DOHH2 (cell line): Measurements from ENCODE around the gene MXD4.

Experiments
- H3F3A ChIP-seq: fragments of 200-600 bp; sonication (generic), shearing (Covaris generic); 2 replicates; pipeline ENCODE4 v1.6.0; 2016; ENCODE audit warnings: antibody characterized with exemption, mild to moderate bottlenecking; ENCODE audit not compliant: control insufficient read depth, insufficient read depth
- H3K27ac ChIP-seq: fragments of 200-600 bp; sonication (generic); 2 replicates; pipeline ENCODE4 v1.5.1; 2014; ENCODE audit warnings: low read depth, mild to moderate bottlenecking, low read length, moderate library complexity
- H3K27me3 ChIP-seq: fragments of 200-600 bp; sonication (generic); 2 replicates; pipeline ENCODE4 v1.6.1; 2014; ENCODE audit warnings: mild to moderate bottlenecking, low read length, mixed read lengths; ENCODE audit not compliant: control insufficient read depth
- H3K36me3 ChIP-seq: fragments of 200-600 bp; sonication (generic); 2 replicates; pipeline ENCODE4 v1.6.1; 2014; ENCODE audit warnings: mild to moderate bottlenecking, low read length, moderate library complexity, mixed read lengths; ENCODE audit not compliant: control insufficient read depth
- H3K4me1 ChIP-seq: fragments of 200-600 bp; sonication (generic); 2 replicates; pipeline ENCODE4 v1.6.1; 2014; ENCODE audit warnings: mild to moderate bottlenecking, low read length, mixed read lengths; ENCODE audit not compliant: control insufficient read depth
- H3K4me2 ChIP-seq: fragments of 200-600 bp; sonication (generic); 2 replicates; pipeline ENCODE4 v1.6.0; 2014; ENCODE audit warnings: mild to moderate bottlenecking, low read length, moderate library complexity
- H3K4me3 ChIP-seq: fragments of 200-600 bp; sonication (generic); 2 replicates; pipeline ENCODE4 v1.5.1; 2014; ENCODE audit warnings: mild to moderate bottlenecking, low read length, mixed read lengths
- H3K79me2 ChIP-seq: fragments of 200-600 bp; sonication (generic); 2 replicates; pipeline ENCODE4 v1.6.1; 2014; ENCODE audit warnings: mild to moderate bottlenecking, low read length, mixed read lengths; ENCODE audit not compliant: control insufficient read depth
- H3K9me2 ChIP-seq: fragments of 200-600 bp; sonication (generic); replicated peaks from 2 replicates; pipeline ENCODE4 v1.6.1; 2014; ENCODE audit warnings: mild to moderate bottlenecking, low read length, mixed read lengths; ENCODE audit not compliant: control insufficient read depth
- H3K9me3 ChIP-seq: fragments of 200-600 bp; sonication (generic); 2 replicates; pipeline ENCODE4 v1.6.1; 2014; ENCODE audit warnings: antibody characterized with exemption, low read length, mixed read lengths; ENCODE audit not compliant: control insufficient read depth, insufficient read depth
- H4K20me1 ChIP-seq: fragments of 200-600 bp; sonication (generic); 2 replicates; pipeline ENCODE4 v1.6.0; 2014; ENCODE audit warnings: low read depth, mild to moderate bottlenecking, antibody characterized with exemption, low read length, moderate library complexity; ENCODE audit not compliant: control insufficient read depth, insufficient read depth
- EZH2phosphoT487 ChIP-seq: fragments of 200-600 bp; sonication (generic); IDR thresholded peaks from 2 replicates; pipeline ENCODE4 v1.6.1; 2017; ENCODE audit warnings: borderline replicate concordance, mild to moderate bottlenecking, antibody characterized with exemption, low read length, moderate library complexity, mixed read lengths
- TF ChIP-seq, protein P1 (sequence below): fragments of 200-600 bp; sonication (generic); IDR thresholded peaks from one replicate; pipeline ENCODE4 v1.5.1; 2014; ENCODE audit warnings: antibody characterized with exemption, mild to moderate bottlenecking, low read depth, low read length; ENCODE audit not compliant: poor library complexity, severe bottlenecking

The MXD4 gene

DNA sequence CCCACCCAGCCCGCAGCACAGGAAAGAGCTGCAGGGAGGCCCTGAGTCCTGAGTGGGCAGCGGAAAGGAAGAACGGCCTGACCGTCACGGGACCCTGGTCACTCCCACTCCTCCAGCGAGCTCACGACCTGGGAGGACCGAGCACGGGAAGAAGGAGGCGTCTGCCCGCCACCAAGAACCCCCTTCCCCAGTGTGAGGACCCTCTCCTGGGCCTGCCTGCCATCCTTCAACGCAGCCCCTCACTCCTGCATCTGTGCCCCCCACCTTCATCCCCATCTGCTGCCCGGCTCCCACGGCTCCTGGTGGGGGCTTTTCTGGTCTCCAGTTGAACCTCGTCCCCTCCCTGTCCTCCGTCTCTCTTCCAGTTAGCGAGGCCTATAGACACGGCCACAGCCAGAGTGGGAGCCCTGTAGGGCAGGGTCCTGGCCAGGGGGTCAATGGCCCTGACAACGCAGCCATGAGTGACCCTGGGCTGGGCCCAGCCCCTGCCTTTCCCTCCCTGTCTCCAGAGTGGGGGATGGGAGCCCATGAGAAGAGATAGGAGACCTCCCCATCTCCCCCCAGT, 41.3 kb upstream of the MXD4 start:
- Histone ChIP-seq H3K36me3 (no peaks in the 10 kb centered on the region), H3K9me2 (no peaks in the 10 kb centered on the region), H3K27me3 (no peaks in the 10 kb centered on the region), H3F3A (no peaks in the 10 kb centered on the region), H3K4me3 (no peak overlapping the region), H3K79me2 (no peaks in the 10 kb centered on the region), H3K4me1 (peaks cover 2% of the 10 kb centered on the region; the same call in 1 of the 2 replicates), H3K9me3 (no peaks in the 10 kb centered on the region), H4K20me1 (no peaks in the 10 kb centered on the region), H3K4me2 (no peak overlapping the region), H3K27ac (no peak overlapping the region)
- TF ChIP-seq EZH2phosphoT487, result no peak
- TF ChIP-seq, protein P1, sequence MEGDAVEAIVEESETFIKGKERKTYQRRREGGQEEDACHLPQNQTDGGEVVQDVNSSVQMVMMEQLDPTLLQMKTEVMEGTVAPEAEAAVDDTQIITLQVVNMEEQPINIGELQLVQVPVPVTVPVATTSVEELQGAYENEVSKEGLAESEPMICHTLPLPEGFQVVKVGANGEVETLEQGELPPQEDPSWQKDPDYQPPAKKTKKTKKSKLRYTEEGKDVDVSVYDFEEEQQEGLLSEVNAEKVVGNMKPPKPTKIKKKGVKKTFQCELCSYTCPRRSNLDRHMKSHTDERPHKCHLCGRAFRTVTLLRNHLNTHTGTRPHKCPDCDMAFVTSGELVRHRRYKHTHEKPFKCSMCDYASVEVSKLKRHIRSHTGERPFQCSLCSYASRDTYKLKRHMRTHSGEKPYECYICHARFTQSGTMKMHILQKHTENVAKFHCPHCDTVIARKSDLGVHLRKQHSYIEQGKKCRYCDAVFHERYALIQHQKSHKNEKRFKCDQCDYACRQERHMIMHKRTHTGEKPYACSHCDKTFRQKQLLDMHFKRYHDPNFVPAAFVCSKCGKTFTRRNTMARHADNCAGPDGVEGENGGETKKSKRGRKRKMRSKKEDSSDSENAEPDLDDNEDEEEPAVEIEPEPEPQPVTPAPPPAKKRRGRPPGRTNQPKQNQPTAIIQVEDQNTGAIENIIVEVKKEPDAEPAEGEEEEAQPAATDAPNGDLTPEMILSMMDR, result no peak

DNA sequence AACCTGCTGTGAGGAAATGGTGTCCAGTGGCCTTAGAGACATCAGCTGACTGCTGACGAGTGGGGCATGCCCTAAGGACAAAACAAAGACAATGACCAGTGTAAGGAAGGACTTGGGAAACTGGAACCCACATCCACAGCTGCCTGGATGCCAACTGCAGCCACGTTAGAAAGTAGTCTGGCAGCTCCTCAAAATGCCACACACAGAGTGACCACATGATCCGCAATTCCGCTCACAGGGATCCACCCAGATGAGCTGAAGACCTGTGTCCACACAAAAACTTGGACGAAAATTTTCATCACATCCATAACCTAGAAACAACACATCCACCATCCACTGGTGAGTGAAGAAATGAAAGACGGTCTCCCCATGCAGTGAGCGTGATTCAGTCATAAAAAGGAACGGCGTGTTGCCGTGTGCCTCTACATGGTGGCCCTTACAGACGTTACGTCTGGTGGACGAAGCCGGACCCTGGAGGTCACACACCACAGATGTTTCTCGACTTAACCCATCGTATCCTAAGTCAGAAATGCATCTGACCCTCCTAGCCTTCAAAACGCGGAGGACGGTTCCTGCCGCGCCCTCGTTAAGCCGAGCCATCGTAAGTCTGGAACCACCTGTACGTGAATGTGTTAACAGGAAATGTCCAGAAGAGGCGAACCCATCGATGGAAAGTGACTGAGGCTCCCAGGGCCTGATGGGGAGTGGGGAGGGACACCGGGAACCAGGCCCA, 40.6 kb upstream of the MXD4 start:
- Histone ChIP-seq H3K36me3 (no peaks in the 10 kb centered on the region), H3K4me1 (peaks cover 8% of the 10 kb centered on the region; the same call in 1 of the 2 replicates), H3K4me3 (no peak overlapping the region), H3K27ac (no peak overlapping the region), H3K79me2 (no peaks in the 10 kb centered on the region), H3K9me2 (no peaks in the 10 kb centered on the region), H3K4me2 (no peak overlapping the region), H3F3A (no peaks in the 10 kb centered on the region), H3K27me3 (no peaks in the 10 kb centered on the region), H3K9me3 (no peaks in the 10 kb centered on the region), H4K20me1 (no peaks in the 10 kb centered on the region)
- no peak for TF ChIP-seq EZH2phosphoT487
- TF ChIP-seq, protein P1, result no peak

DNA sequence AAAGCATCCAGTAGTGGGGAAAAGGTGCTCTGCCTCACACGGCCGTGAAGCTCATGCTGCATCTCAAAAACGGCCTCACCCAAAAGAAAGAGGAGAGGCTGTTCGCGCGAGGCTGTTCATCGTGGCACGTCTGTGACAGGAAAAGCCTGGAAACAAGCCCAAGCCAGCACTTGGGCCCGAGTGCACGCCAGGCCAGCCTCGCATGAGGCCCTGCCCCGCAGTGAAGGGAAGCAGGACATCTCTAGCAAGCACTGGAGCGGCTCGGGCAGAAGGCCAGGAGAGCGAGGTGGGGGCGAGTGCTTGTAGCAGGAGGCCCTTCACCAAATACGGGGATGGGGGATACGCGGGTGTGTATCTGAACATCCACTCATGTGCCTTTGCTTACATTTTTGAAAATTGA, 39.9 kb upstream of the MXD4 start:
- TF ChIP-seq, protein P1, result no peak
- no peak for TF ChIP-seq EZH2phosphoT487
- H3K9me3 ChIP-seq, result no peaks in the 10 kb centered on the region
- H3K79me2 ChIP-seq, result no peaks in the 10 kb centered on the region

More for the DNA sequence above, 39.9 kb upstream of the MXD4 start:
- Histone ChIP-seq H3K4me1 (peaks cover 9% of the 10 kb centered on the region; the same call in 1 of the 2 replicates), H3K4me2 (no peak overlapping the region), H3K36me3 (no peaks in the 10 kb centered on the region), H3F3A (no peaks in the 10 kb centered on the region), H3K27me3 (no peaks in the 10 kb centered on the region), H4K20me1 (no peaks in the 10 kb centered on the region), H3K9me2 (no peaks in the 10 kb centered on the region), H3K4me3 (no peak overlapping the region), H3K27ac (no peak overlapping the region)
